ENCODE results near the gene STK32B.

- no peak for TF ChIP-seq CTCF (IDR thresholded peaks at IDR 0.05)
- no peak for TF ChIP-seq POLR2A (IDR thresholded peaks at IDR 0.05)
Measured at GRCh38 chr4:5101571-5101970, 50.3 kb downstream of the STK32B start.

All from stomach (tissue), 4 donors.